AG09319 (cell line): ENCODE data around the gene KLHL29.

Experiments
- DNase-seq: peaks from one replicate; pipeline ENCODE4 v3.0.0-alpha.2; 2010; ENCODE audit warnings: low read depth; ENCODE audit errors: extremely low read depth
- CTCF ChIP-seq: IDR thresholded peaks from 2 replicates; pipeline ENCODE4 v1.5.1; 2011; ENCODE audit warnings: low read depth, mild to moderate bottlenecking, inconsistent platforms, low read length, moderate library complexity

KLHL29 gene

GRCh38 chr2:23541503-23542229 is 156.7 kb downstream of the KLHL29 start:
- no peak for DNase-seq
- no peak for TF ChIP-seq CTCF

- DNase-seq = no peak
- TF ChIP-seq CTCF = no peak
These were observed 157.3 kb downstream of the KLHL29 start for GRCh38 chr2:23542230-23542789.

- TF ChIP-seq CTCF = no peak
- DNase-seq = no peak
These were observed 158.3 kb downstream of the KLHL29 start for GRCh38 chr2:23543302-23543701.

GRCh38 chr2:23543728-23544127 is 158.7 kb downstream of the KLHL29 start:
- no peak for TF ChIP-seq CTCF
- DNase-seq = no peak

- no peak for DNase-seq
- no peak for TF ChIP-seq CTCF
These were observed 159.8 kb downstream of the KLHL29 start for GRCh38 chr2:23544589-23545295.

GRCh38 chr2:23545396-23545795 is 160.4 kb downstream of the KLHL29 start:
- TF ChIP-seq CTCF = no peak
- no peak for DNase-seq

GRCh38 chr2:23545811-23546210 is 160.8 kb downstream of the KLHL29 start:
- no peak for DNase-seq
- TF ChIP-seq CTCF = no peak
